Dermis microvascular lymphatic vessel endothelial cell (primary cell): Measurements from ENCODE around the gene CAMSAP1. TPM values are rescaled to one million over a fixed set of nuclear protein-coding genes. Genes with fewer than 3 reads are reported as not detected.
"Not testable (repeated sequence)": the region's sequence is repeated elsewhere in the genome, so short reads cannot be mapped to it uniquely, and the experiment has no call there.

ENCODE experiments used
- DNase-seq, 2 donors: peaks; one replicate each; pipeline versions ENCODE4 v3.0.0 to v3.0.0-alpha.2; 2010; ENCODE audit warnings: low read depth in 2 of 2
- total RNA-seq: library from RNA; depleted of rRNA; stranded (reverse); fragments of >200 nt; gene quantifications from 2 replicates; pipeline ENCODE4 v1.2.1, GENCODE V29; 2014

Gene CAMSAP1
- total RNA-seq, 1 donor from 2014 or later: 11.9 TPM

DNA sequence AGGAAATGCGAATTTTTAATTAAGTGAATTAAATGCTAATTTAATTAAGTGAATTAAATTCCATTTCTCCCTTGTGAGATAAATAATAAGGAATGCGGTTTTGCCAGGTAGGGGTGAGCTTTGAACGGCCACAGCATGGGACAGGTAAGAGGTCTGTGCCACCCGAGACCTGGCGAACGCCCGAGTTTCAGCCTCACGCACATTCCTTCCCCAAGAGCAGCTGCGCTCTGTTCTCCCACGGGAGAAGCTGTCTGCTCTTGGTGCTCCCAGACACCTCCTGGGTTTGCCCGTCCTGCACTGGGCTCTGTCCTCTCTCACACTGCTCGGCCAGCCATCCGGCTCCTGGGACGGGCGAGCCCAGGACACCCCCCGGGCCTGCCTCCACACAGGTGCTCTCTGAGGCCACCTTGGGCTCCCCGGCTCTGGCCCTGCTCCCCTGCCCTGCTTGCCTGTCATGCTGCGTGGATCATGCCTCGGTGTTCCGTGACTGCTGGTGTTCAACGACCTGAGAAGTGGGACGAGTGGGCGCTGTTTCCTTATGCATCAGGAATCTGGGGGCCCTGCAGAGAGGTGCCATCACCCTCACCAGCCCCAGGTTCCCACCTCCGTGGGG lies 13.7 kb upstream of the CAMSAP1 start:
- DNase-seq: no peak

DNA sequence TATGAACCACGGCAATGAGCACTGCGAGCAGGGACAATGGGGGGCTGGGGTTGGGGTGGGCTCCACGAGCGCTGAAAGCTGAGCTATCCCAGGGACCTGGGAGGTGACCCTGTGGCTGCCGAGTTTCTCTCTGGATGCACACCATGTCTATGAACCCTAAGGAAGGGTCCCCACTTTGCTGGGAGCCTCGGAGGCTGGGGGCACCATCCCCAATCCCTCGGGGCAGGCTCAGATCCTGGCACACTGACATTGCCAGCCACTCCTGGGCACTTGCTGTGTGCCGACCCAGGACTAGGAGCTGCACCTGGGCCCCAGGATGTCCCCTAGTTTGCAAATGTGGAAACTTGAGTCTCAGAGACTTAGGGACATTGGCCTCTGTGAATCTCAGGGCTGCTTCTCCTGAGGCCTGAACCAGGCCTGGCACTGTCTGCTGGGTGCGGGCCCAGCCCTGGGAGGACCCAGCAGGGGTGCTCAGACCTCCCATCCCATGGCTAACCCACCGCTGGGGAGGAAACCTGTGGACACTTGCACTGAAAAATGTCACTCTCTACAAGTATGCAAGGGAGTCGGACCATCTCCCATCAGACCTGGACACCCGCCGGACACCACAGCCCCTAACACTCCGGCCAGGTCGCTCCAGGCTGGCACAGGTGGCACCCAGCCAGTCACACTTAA lies 13.0 kb upstream of the CAMSAP1 start:
- no peak for DNase-seq

DNA sequence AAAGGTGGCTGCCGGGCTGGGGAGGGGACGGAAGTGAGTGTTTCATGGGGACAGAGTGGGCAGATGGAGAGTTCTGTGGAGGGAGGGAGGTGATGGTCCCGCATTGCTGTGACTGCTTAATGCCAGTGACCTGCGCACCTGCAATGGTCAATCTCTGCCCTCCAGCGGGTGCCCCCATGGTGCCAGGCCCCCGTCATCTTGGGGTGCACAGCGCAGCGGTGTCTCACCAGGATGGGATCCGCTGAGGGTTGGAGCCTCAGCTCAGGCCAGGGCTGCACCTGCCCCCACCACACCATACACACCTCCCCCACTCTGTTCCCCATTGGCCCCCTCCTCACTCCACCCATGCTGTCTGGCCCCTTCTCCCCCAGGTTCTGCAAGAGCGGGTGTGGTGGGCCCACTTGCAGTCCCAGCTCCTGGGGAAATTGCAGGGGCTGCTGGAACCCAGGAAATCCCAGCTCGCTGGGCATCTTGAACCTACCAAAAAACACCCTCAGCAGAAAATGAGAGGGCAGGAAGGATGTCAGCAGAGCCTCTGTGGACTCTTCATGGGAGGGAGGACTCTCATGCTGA lies 12.1 kb upstream of the CAMSAP1 start:
- DNase-seq: no peak

- not testable (repeated sequence) for DNase-seq
Measured at GRCh38 chr9:135916227-135916626, 8.9 kb upstream of the CAMSAP1 start.

DNA sequence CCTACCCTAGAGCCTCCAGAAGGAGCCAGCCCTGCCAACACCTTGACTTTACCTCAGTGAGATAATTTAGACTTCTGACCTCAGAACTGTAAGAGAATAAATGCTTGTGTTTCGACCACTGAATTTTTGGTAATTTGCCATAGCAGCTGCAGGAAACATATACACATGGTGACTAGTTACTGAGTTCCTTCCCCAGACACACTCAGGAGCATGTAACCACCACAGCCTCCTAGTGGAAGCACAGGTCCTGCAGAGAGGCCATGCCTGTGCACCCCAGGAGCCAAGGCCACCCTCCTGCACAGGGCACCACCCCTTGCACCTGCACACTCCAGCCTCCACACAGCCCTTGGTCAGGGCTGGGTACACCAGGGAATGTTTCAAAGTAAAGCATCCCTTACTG lies 7.6 kb upstream of the CAMSAP1 start:
- no peak for DNase-seq

DNA sequence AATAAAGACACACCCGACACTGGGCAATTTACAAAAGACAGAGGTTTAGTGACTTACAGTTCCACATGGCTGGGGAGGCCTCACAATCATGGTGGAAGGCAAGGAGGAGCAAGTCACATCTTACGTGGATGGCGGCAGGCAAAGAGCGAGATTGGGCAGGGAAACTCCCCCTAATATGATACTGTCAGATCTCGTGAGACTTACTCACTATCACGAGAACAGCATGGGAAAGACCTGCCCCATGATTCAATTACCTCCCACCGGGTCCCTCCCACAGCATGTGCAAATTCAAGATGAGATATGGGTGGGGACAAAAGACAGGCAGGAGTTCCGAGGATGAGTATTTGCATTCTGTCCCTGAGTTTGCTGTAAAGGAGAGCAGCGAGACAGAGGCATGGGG lies 3.9 kb upstream of the CAMSAP1 start:
- DNase-seq: not testable (repeated sequence)

DNA sequence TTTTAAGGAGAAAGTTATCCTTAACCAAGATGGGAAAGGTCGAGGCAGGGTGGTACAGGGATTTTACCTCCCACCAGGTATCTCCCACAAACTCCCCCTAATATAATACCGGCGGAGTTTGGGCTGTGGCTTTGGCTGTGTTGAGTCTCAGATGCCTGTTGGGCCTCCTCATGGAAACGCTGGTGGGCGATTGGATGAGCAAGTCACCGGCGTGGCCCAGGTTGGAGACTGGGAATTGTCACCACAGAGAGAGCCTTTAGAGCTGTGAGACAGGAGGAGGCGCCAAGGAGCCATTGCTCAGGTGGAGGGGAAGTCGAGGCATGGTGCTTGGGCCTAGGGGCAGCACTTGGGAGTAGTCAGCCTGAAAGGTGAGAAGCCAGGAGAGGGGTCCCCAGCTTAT lies 3.4 kb upstream of the CAMSAP1 start:
- DNase-seq: no peak

- no peak for DNase-seq
Measured at GRCh38 chr9:135910216-135910615, 2.9 kb upstream of the CAMSAP1 start.

- no peak for DNase-seq
Measured at GRCh38 chr9:135909371-135909770, 2.0 kb upstream of the CAMSAP1 start.

DNA sequence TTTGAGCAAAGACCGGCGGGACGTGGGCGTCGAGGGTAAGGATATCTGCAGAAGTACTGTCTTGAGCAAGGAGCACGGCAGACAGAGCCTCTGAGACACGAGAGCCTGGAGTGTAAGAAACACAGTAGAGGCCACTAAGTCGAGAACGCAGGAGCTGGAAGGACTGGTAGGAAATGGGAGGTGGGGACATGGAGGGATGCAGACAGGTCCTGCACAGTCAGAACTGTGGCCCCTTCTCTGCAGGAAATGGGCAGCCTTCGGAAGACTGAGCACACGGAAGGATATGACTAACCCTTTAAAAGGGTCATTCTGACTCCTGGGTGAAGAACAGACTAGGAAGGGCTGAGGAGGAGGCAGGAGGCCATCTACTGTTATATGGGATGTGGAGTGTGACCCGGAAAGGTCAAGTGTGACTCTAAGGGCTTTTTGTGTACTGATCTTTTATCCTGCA lies 1.4 kb upstream of the CAMSAP1 start:
- DNase-seq: peak in 1 of 2 donors; percentile 64

- DNase-seq: no peak
Measured at GRCh38 chr9:135908093-135908753, 877 bp upstream of the CAMSAP1 start.

GRCh38 chr9:135907006-135907430 lies 328 bp downstream of the CAMSAP1 start:
- DNase-seq: peak in 1 of 2 donors; percentile 46

GRCh38 chr9:135906291-135907005 lies 898 bp downstream of the CAMSAP1 start:
- DNase-seq: peak; percentile 10 to 52

GRCh38 chr9:135905380-135906258 lies 1.7 kb downstream of the CAMSAP1 start:
- DNase-seq: peak in 1 of 2 donors; percentile 31

DNA sequence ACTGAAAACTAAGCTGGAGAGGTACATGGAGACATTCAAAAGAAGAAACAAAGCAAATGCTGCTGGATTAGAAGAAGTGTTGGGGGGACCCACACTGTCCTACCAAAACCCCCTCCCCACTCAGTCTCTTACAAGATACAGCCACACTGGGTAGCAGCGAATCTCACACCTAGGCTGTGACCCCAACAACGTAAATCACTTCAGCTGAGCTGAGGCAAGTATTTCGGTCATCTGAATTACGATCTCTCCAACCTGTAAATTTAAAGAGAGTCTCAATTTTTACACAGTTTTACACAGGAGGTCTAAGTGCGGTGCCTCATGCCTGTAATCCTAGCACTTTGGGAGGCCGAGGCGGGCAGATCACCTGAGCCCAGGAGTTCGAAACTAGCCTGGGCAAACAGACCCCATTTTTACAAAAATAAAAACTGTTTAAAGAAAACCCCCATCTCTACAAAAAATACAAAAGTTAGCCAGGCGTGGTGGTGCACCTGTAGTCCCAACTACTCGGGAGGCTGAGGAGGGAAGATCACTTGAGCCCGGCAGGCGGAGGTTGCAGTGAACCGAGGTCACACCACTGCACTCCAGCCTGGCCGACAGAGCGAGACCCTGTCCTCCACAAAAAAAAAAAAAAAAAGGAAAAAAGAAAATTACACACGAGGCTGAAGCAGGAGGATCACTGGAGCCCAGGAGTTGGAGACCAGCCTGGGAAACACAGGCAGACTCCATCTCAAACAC lies 3.4 kb downstream of the CAMSAP1 start:
- DNase-seq: no peak

DNA sequence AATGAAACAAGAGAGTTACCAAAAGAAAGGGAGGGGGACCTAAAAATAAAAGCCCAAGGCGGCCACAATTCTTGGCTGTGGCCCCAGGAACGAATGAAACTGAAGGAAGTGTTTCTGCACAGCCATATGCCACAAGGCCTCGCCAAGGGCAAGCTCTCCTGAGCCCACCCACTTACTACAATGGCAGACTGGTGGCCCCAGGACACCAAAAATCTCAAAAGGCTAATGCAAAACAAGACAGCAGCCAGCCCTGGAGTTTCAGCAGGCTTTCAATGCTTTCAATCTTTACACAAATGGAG lies 4.0 kb downstream of the CAMSAP1 start:
- DNase-seq: no peak

- DNase-seq: no peak
Measured at GRCh38 chr9:135902655-135903357, 4.5 kb downstream of the CAMSAP1 start.

- no peak for DNase-seq
Measured at GRCh38 chr9:135901826-135902225, 5.5 kb downstream of the CAMSAP1 start.

GRCh38 chr9:135901031-135901758 lies 6.2 kb downstream of the CAMSAP1 start:
- DNase-seq: no peak
